Keratinocyte (primary cell): ENCODE results near the gene SLC6A16.

Experiments
- CTCF ChIP-seq, 3 experiments: IDR thresholded peaks in 1 of 3; conservative IDR thresholded peaks in 1 of 3; optimal IDR thresholded peaks in 1 of 3; 2 replicates in 2 of 3; 3 replicates in 1 of 3; pipeline versions ENCODE3 to v1.5.1; 2011; ENCODE audit warnings: low read length in 3 of 3, mild to moderate bottlenecking in 3 of 3, moderate library complexity in 2 of 3, control low read depth in 1 of 3, inconsistent platforms in 1 of 3; ENCODE audit not compliant: insufficient read depth in 2 of 3; ENCODE audit errors: extremely low read depth in 1 of 3
- EZH2 ChIP-seq: IDR thresholded peaks from one replicate; pipeline ENCODE4 v1.6.1; 2012; ENCODE audit warnings: inconsistent platforms, mild to moderate bottlenecking, low read length, moderate library complexity

DNA sequence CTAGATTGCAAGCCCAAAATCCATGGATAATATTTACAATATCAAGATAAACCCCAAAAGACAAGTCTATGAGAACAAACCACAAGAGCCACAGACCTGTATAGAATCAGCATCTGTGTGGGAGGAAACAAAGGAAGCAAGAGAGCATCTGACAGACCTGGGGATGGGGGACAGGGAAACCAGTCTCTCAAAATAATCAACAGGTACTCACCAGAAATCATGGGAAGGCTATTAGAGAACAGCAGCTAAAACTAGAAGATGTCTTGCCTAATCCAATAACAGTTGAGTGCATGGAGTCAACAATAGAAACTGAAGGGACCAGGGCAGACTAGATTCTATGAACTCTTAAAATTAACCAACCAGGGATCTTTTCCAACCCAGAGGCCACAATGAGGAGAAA is 8.7 kb downstream of the SLC6A16 start:
- TF ChIP-seq CTCF (optimal IDR thresholded peaks at IDR 0.05 in 1 of 3, IDR thresholded peaks at IDR 0.05 in 1 of 3, conservative IDR thresholded peaks at IDR 0.05 in 1 of 3; ENCODE audit: extremely low read depth in 1 of 3, insufficient read depth in 2 of 3, low read length in 3 of 3) (no peak), EZH2 (no peak)
